SK-N-SH treated with all-trans-retinoic acid at 6 μM for 48 hours (cell line): ENCODE data around the gene BRD4.

Experiments used
- ATAC-seq: fragments of 200-7000 bp; cut with Tn5 transposase; 3 replicates; pipeline ENCODE4 v1.9.1; 2020; ENCODE audit warnings: mild to moderate bottlenecking, moderate library complexity
- ARNTL ChIP-seq: fragments of 450-650 bp; formaldehyde crosslinking; IDR thresholded peaks from 2 replicates; pipeline ENCODE4 v1.5.0; 2020; ENCODE audit warnings: low read depth, mild to moderate bottlenecking, moderate library complexity, borderline replicate concordance
- BACH2 ChIP-seq: fragments of 250-450 bp; sonication (Bioruptor Pico); IDR thresholded peaks from 2 replicates; pipeline ENCODE4 v1.9.0; 2021; ENCODE audit warnings: mild to moderate bottlenecking, borderline replicate concordance
- CREB5 ChIP-seq: fragments of 250-450 bp; sonication (Bioruptor Pico); IDR thresholded peaks from 2 replicates; pipeline ENCODE4 v1.5.1; 2020; ENCODE audit warnings: low read depth, mild to moderate bottlenecking, moderate library complexity
- CSDC2 ChIP-seq: fragments of 250-450 bp; sonication (Bioruptor Pico); IDR thresholded peaks from 2 replicates; pipeline ENCODE4 v1.5.0; 2020; ENCODE audit warnings: mild to moderate bottlenecking, moderate library complexity
- CSRNP3 ChIP-seq: fragments of 250-450 bp; sonication (Bioruptor Pico); IDR thresholded peaks from 2 replicates; pipeline ENCODE4 v1.5.1; 2021; ENCODE audit warnings: mild to moderate bottlenecking, moderate library complexity
- ISL1 ChIP-seq: fragments of 250-450 bp; sonication (Bioruptor Pico); IDR thresholded peaks from 2 replicates; pipeline ENCODE4 v2.1.2; 2022; ENCODE audit warnings: mild to moderate bottlenecking, moderate library complexity
- OSR1 ChIP-seq: fragments of 250-450 bp; sonication (Bioruptor Pico); IDR thresholded peaks from 2 replicates; pipeline ENCODE4 v1.8.0; 2022; ENCODE audit warnings: moderate library complexity, mild to moderate bottlenecking, inconsistent platforms
- PATZ1 ChIP-seq: fragments of 250-450 bp; sonication (Bioruptor Pico); IDR thresholded peaks from 2 replicates; pipeline ENCODE4 v1.8.0; 2020; ENCODE audit warnings: mild to moderate bottlenecking, moderate library complexity, borderline replicate concordance
- POU6F1 ChIP-seq: fragments of 250-450 bp; sonication (Bioruptor Pico); IDR thresholded peaks from 2 replicates; pipeline ENCODE4 v1.8.0; 2021; ENCODE audit warnings: low read depth, mild to moderate bottlenecking, moderate library complexity, borderline replicate concordance
- PPARA ChIP-seq: fragments of 250-450 bp; sonication (Bioruptor Pico); IDR thresholded peaks from 2 replicates; pipeline ENCODE4 v1.5.0; 2020; ENCODE audit warnings: mild to moderate bottlenecking, borderline replicate concordance
- RARB ChIP-seq: fragments of 250-450 bp; sonication (Bioruptor Pico); IDR thresholded peaks from 2 replicates; pipeline ENCODE4 v1.8.0; 2021; ENCODE audit warnings: mild to moderate bottlenecking, moderate library complexity
- SNAI2 ChIP-seq: fragments of 250-450 bp; sonication (Bioruptor Pico); IDR thresholded peaks from 2 replicates; pipeline ENCODE4 v1.5.0; 2020; ENCODE audit warnings: mild to moderate bottlenecking, moderate library complexity
- TCF4 ChIP-seq: fragments of 250-450 bp; sonication (Bioruptor Pico); IDR thresholded peaks from 2 replicates; pipeline ENCODE4 v1.8.0; 2021; ENCODE audit warnings: mild to moderate bottlenecking, moderate library complexity, borderline replicate concordance
- TOX ChIP-seq: fragments of 250-450 bp; sonication (Bioruptor Pico); IDR thresholded peaks from 2 replicates; pipeline ENCODE4 v1.8.0; 2021; ENCODE audit warnings: mild to moderate bottlenecking, moderate library complexity, borderline replicate concordance
- TSHZ2 ChIP-seq: fragments of 250-450 bp; sonication (Bioruptor Pico); IDR thresholded peaks from 2 replicates; pipeline ENCODE4 v1.5.0; 2020; ENCODE audit warnings: mild to moderate bottlenecking, moderate library complexity
- ZC3H10 ChIP-seq: fragments of 250-450 bp; sonication (Bioruptor Pico); IDR thresholded peaks from 2 replicates; pipeline ENCODE4 v1.5.1; 2021; ENCODE audit warnings: mild to moderate bottlenecking, moderate library complexity
- ZNF565 ChIP-seq: fragments of 450-650 bp; formaldehyde crosslinking; conservative IDR thresholded peaks from 2 replicates; pipeline ENCODE4 v1.5.0; 2020; ENCODE audit warnings: low read depth, mild to moderate bottlenecking, moderate library complexity
- ZNF70 ChIP-seq: fragments of 450-650 bp; formaldehyde crosslinking; IDR thresholded peaks from 2 replicates; pipeline ENCODE4 v1.5.0; 2020; ENCODE audit warnings: mild to moderate bottlenecking, moderate library complexity
- ZNF8 ChIP-seq: fragments of 450-650 bp; formaldehyde crosslinking; IDR thresholded peaks from 2 replicates; pipeline ENCODE4 v1.5.0; 2020; ENCODE audit warnings: mild to moderate bottlenecking, moderate library complexity

Gene BRD4

GRCh38 chr19:15244808-15245207, 87.5 kb downstream of the BRD4 start:
- no peak for ATAC-seq

GRCh38 chr19:15244106-15244803, 88.1 kb downstream of the BRD4 start:
- no peak for ATAC-seq
- TF ChIP-seq PPARA (no peak), CSDC2 (CRISPR knock-in tag) (no peak), ZNF8 (no peak), TOX (no peak), RARB (CRISPR knock-in tag) (no peak), CREB5 (CRISPR knock-in tag) (no peak), ARNTL (no peak), ZNF70 (CRISPR knock-in tag) (no peak), ZC3H10 (CRISPR knock-in tag) (no peak), CSRNP3 (CRISPR knock-in tag) (no peak), ISL1 (CRISPR knock-in tag) (no peak), SNAI2 (CRISPR knock-in tag) (no peak), BACH2 (no peak), TCF4 (CRISPR knock-in tag) (no peak), PATZ1 (CRISPR knock-in tag) (no peak), TSHZ2 (CRISPR knock-in tag) (no peak), POU6F1 (no peak), OSR1 (CRISPR knock-in tag) (no peak)

More at GRCh38 chr19:15244808-15245207, 87.5 kb downstream of the BRD4 start:
- TF ChIP-seq ZNF70 (CRISPR knock-in tag): no peak
- TF ChIP-seq CSRNP3 (CRISPR knock-in tag): no peak
- no peak for TF ChIP-seq ZNF565 (CRISPR knock-in tag)
- TF ChIP-seq POU6F1: no peak
- TF ChIP-seq, all 23 proteins: peak for 0
